Transverse colon (tissue), 4 donors: ENCODE measurements around the gene MAP4.

ENCODE experiments used
- EP300 ChIP-seq: sonication (generic); formaldehyde crosslinking; IDR thresholded peaks from one replicate; pipeline ENCODE4 v1.6.1; 2017; ENCODE audit warnings: antibody characterized with exemption, low read depth
- POLR2A ChIP-seq: fragments of 450-650 bp; IDR thresholded peaks from one replicate; pipeline ENCODE4 v1.6.1; 2016; ENCODE audit warnings: antibody characterized with exemption, mild to moderate bottlenecking, moderate library complexity
- POLR2AphosphoS5 ChIP-seq, 3 donors: sonication (generic); formaldehyde crosslinking; IDR thresholded peaks; one replicate each; pipeline ENCODE4 v1.6.1; 2016; ENCODE audit warnings: antibody characterized with exemption in 3 of 3
- TF ChIP-seq, protein P1 (sequence below), 5 experiments: fragments of 200-600 bp in 3 of 5; fragments of 450-650 bp in 2 of 5; sonication (generic) in 3 of 5; IDR thresholded peaks; 1 replicate in 2 of 5; 2 replicates in 3 of 5; pipeline ENCODE4 v1.5.1; 2016 to 2017; ENCODE audit warnings: antibody characterized with exemption in 5 of 5, inconsistent platforms in 3 of 5, mild to moderate bottlenecking in 2 of 5, moderate library complexity in 1 of 5

DNA sequence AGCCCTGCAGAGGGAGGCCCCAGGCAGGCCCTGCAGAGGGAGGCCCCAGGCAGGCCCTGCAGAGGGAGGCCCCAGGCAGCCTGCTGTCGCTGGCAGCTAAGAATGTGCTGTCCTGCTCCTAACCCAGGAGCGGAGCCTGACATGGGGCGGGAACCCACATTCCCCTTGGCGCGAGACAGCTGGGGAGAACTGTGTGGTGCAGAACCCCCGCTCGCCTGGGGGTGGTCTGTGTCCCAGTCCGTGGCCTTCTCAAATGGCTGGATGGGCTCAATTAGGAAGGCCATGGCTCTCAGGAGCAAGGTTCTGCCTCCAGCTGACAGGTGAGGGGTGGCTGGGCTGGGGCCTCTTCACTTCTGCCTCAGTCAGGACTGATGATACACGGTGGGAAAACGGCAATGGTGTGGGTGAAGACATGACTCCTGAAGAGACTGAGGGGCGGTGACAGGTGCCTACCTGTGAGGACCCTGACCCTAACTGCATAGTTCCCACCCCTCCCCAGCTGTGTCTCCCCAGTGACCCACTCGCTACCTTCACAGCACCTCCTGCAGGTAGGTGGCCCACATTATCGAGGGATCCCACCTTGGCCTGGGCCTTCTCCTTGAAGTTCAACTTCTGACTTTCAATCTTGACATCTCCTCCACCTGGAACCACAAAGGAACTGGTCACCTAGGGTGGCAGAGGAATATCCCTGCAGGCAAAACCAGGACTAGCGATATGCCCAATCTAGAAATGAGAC is 161.3 kb downstream of the MAP4 start:
- TF ChIP-seq POLR2A, result no peak
- TF ChIP-seq, protein P1, sequence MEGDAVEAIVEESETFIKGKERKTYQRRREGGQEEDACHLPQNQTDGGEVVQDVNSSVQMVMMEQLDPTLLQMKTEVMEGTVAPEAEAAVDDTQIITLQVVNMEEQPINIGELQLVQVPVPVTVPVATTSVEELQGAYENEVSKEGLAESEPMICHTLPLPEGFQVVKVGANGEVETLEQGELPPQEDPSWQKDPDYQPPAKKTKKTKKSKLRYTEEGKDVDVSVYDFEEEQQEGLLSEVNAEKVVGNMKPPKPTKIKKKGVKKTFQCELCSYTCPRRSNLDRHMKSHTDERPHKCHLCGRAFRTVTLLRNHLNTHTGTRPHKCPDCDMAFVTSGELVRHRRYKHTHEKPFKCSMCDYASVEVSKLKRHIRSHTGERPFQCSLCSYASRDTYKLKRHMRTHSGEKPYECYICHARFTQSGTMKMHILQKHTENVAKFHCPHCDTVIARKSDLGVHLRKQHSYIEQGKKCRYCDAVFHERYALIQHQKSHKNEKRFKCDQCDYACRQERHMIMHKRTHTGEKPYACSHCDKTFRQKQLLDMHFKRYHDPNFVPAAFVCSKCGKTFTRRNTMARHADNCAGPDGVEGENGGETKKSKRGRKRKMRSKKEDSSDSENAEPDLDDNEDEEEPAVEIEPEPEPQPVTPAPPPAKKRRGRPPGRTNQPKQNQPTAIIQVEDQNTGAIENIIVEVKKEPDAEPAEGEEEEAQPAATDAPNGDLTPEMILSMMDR (IDR thresholded peaks at IDR 0.05), result no peak
- TF ChIP-seq EP300, result no peak
- TF ChIP-seq POLR2AphosphoS5 (IDR thresholded peaks at IDR 0.05), result no peak
